HepG2 (cell line): Measurements from ENCODE around the gene TRIM15. TPM values are rescaled to one million over a fixed set of nuclear protein-coding genes. Genes with fewer than 3 reads are reported as not detected.
A peak's percentile ranks its signal among the peaks of the same experiment; 100 is the strongest.

Experiments used
- ARID3A ChIP-seq: IDR thresholded peaks from 2 replicates; pipeline ENCODE4 v1.6.1; 2012; ENCODE audit warnings: low read depth, low read length, improper control_type of control experiment
- CREB1 ChIP-seq, 2 experiments: fragments of 450-650 bp in 1 of 2; IDR thresholded peaks; 2 replicates each; pipeline ENCODE4 v1.6.1; 2016 to 2017; ENCODE audit warnings: control low read depth in 1 of 2, mild to moderate bottlenecking in 1 of 2, missing compliant biosample characterization in 1 of 2, missing genetic modification characterization in 1 of 2
- FOSL2 ChIP-seq: sonication (generic); formaldehyde crosslinking; IDR thresholded peaks from 2 replicates; pipeline ENCODE4 v1.4.0; 2020; ENCODE audit warnings: missing genetic modification reagents
- GMEB1 ChIP-seq: sonication (generic); formaldehyde crosslinking; IDR thresholded peaks from 2 replicates; pipeline ENCODE4 v1.5.1; 2020; ENCODE audit warnings: missing genetic modification reagents, mild to moderate bottlenecking, borderline replicate concordance
- HINFP ChIP-seq: sonication (generic); formaldehyde crosslinking; IDR thresholded peaks from 2 replicates; pipeline ENCODE4 v1.4.0; 2020; ENCODE audit warnings: low read depth, mild to moderate bottlenecking, missing genetic modification reagents
- KLF12 ChIP-seq: sonication (generic); formaldehyde crosslinking; IDR thresholded peaks from 2 replicates; pipeline ENCODE4 v1.4.0; 2020; ENCODE audit warnings: missing genetic modification reagents, borderline replicate concordance
- MED8 ChIP-seq: sonication (generic); formaldehyde crosslinking; IDR thresholded peaks from 2 replicates; pipeline ENCODE4 v1.8.1; 2023; ENCODE audit warnings: mild to moderate bottlenecking, missing genetic modification reagents; ENCODE audit not compliant: insufficient replicate concordance
- MTF1 ChIP-seq: sonication (generic); formaldehyde crosslinking; IDR thresholded peaks from 2 replicates; pipeline ENCODE4 v1.5.0; 2020; ENCODE audit warnings: missing genetic modification reagents
- MXD3 ChIP-seq: IDR thresholded peaks from 2 replicates; pipeline ENCODE4 v1.6.1; 2016; ENCODE audit warnings: mild to moderate bottlenecking, missing biosample characterization, missing genetic modification reagents
- NRL ChIP-seq: sonication (generic); formaldehyde crosslinking; IDR thresholded peaks from 2 replicates; pipeline ENCODE4 v1.5.0; 2020; ENCODE audit warnings: missing genetic modification reagents, mild to moderate bottlenecking, moderate library complexity, borderline replicate concordance
- RAD21 ChIP-seq: fragments of 450-650 bp; formaldehyde crosslinking; IDR thresholded peaks from 2 replicates; pipeline ENCODE4 v1.5.0; 2020; ENCODE audit warnings: mild to moderate bottlenecking
- RBAK ChIP-seq: sonication (generic); formaldehyde crosslinking; IDR thresholded peaks from 2 replicates; pipeline ENCODE4 v1.5.1; 2020; ENCODE audit warnings: mild to moderate bottlenecking, missing genetic modification reagents
- SMAD9 ChIP-seq: sonication (generic); formaldehyde crosslinking; IDR thresholded peaks from 2 replicates; pipeline ENCODE4 v1.5.1; 2020; ENCODE audit warnings: mild to moderate bottlenecking, missing genetic modification reagents
- SNAPC5 ChIP-seq: sonication (generic); formaldehyde crosslinking; IDR thresholded peaks from 2 replicates; pipeline ENCODE4 v1.8.1; 2023; ENCODE audit warnings: mild to moderate bottlenecking, missing genetic modification reagents, borderline replicate concordance
- ZFP37 ChIP-seq: sonication (generic); formaldehyde crosslinking; IDR thresholded peaks from 2 replicates; pipeline ENCODE4 v1.4.0; 2020; ENCODE audit warnings: missing genetic modification reagents, borderline replicate concordance
- ZFY ChIP-seq: sonication (generic); formaldehyde crosslinking; IDR thresholded peaks from 2 replicates; pipeline ENCODE4 v1.4.0; 2020; ENCODE audit warnings: missing genetic modification reagents
- ZMAT3 ChIP-seq: sonication (generic); formaldehyde crosslinking; conservative IDR thresholded peaks from 2 replicates; pipeline ENCODE4 v1.7.0; 2021; ENCODE audit warnings: missing genetic modification reagents
- ZNF350 ChIP-seq: sonication (generic); formaldehyde crosslinking; IDR thresholded peaks from 2 replicates; pipeline ENCODE4 v1.4.0; 2020; ENCODE audit warnings: mild to moderate bottlenecking, low read depth, missing genetic modification reagents, borderline replicate concordance
- ZNF570 ChIP-seq: sonication (generic); formaldehyde crosslinking; IDR thresholded peaks from 2 replicates; pipeline ENCODE4 v1.4.0; 2020; ENCODE audit warnings: mild to moderate bottlenecking, missing genetic modification reagents, borderline replicate concordance
- ZNF597 ChIP-seq: sonication (generic); formaldehyde crosslinking; IDR thresholded peaks from 2 replicates; pipeline ENCODE4 v1.5.0; 2020; ENCODE audit warnings: missing genetic modification reagents
- ZNF737 ChIP-seq: sonication (generic); formaldehyde crosslinking; IDR thresholded peaks from 2 replicates; pipeline ENCODE4 v1.5.0; 2020; ENCODE audit warnings: missing genetic modification reagents, mild to moderate bottlenecking, borderline replicate concordance
- polyA plus RNA-seq, 8 experiments: library from polyadenylated mRNA; depleted of rRNA in 3 of 8; stranded (reverse) in 7 of 8; unstranded in 1 of 8; fragments of >200 nt; fragmentation: Illumina TruSeq in 4 of 8; extraction: Trizol in 4 of 8; gene quantifications; 2 replicates each; pipeline versions ENCODE4 v1.2.1 to v1.2.3, GENCODE V29; 2011 to 2016; ENCODE audit warnings: low read depth in 4 of 8, missing spikeins in 1 of 8, mixed read lengths in 1 of 8; ENCODE audit not compliant: insufficient read depth in 1 of 8
- total RNA-seq, 5 experiments: library from RNA; depleted of rRNA; stranded (reverse); fragments of >200 nt; fragmentation: Illumina TruSeq; extraction: Trizol; gene quantifications; 2 replicates each; pipeline ENCODE4 v1.2.3, GENCODE V29; 2016; ENCODE audit warnings: low read depth in 1 of 5

Gene TRIM15
- total and polyA plus RNA-seq, 2 of the 13 experiments (the other 11 are each of a cell fraction or from before 2014, with no cell fraction given): 35.1 to 38.2 TPM

GRCh38 chr6:30213957-30214656 is 50.8 kb downstream of the TRIM15 start (continued):
- TF ChIP-seq ZMAT3 (CRISPR knock-in tag) (peak; percentile 71), CREB1 (IDR thresholded peaks at IDR 0.05) (peak; percentile 61; the same call in 1 of the 2 replicates), CREB1 (CRISPR knock-in tag; IDR thresholded peaks at IDR 0.05) (no peak; the same call in 1 of the 2 replicates), SNAPC5 (CRISPR knock-in tag) (no peak), NRL (peak; percentile 84), ZNF350 (CRISPR knock-in tag) (peak; percentile 81; the same call in 1 of the 2 replicates), ZFY (CRISPR knock-in tag) (peak; percentile 85; the same call in 1 of the 2 replicates), RBAK (CRISPR knock-in tag) (peak; percentile 69; the same call in 1 of the 2 replicates), RAD21 (CRISPR knock-in tag) (peak; percentile 48; the same call in 1 of the 2 replicates), HINFP (no peak; the same call in 1 of the 2 replicates), FOSL2 (CRISPR knock-in tag) (peak; percentile 52), MTF1 (CRISPR knock-in tag) (peak; percentile 49; the same call in 1 of the 2 replicates), ZNF597 (CRISPR knock-in tag) (0 out of 2 replicates have a peak, but pooled peaks have one; percentile 36), ZFP37 (CRISPR knock-in tag) (peak; percentile 86; the same call in 1 of the 2 replicates), MED8 (CRISPR knock-in tag) (peak; percentile 96), GMEB1 (peak; percentile 94), ZNF737 (CRISPR knock-in tag) (no peak), SMAD9 (CRISPR knock-in tag) (peak; percentile 75; the same call in 1 of the 2 replicates), KLF12 (CRISPR knock-in tag) (peak; percentile 69), ARID3A (no peak), ZNF570 (no peak; the same call in 1 of the 2 replicates), MXD3 (peak; percentile 72; the same call in 1 of the 2 replicates)
